IMR-90 (cell line): ENCODE results near the gene PID1. TPM values are rescaled to one million over a fixed set of nuclear protein-coding genes. Genes with fewer than 3 reads are reported as not detected.

Source experiments
- ATAC-seq: fragments of 200-7000 bp; cut with Tn5 transposase; 2 replicates; pipeline ENCODE4 v1.9.1; 2020; ENCODE audit warnings: low read depth, mild to moderate bottlenecking, moderate library complexity
- BruUV-seq: library from RNA; stranded (reverse); fragments of 400-500 nt; replicated peaks from 2 replicates; lab custom pipeline; 2021; lab: Mats Ljungman, UMichigan
- CTCF ChIA-PET: fragments of 300-600 bp; formaldehyde crosslinking; extraction: SDS; loops from one replicate; lab custom pipeline; 2021; ENCODE audit warnings: antibody characterized with exemption; lab: Yijun Ruan, JAX
- POLR2A ChIA-PET: fragments of 300-600 bp; sonication (Branson Sonifier 250); formaldehyde crosslinking; loops from one replicate; lab custom pipeline; 2022; ENCODE audit warnings: antibody characterized with exemption; ENCODE audit not compliant: unreplicated experiment; lab: Charles Lee
- DNase-seq: peaks from one replicate; pipeline ENCODE4 v3.0.0; 2013
- H2AFZ ChIP-seq: replicated peaks from 2 replicates; pipeline ENCODE3; 2013; ENCODE audit warnings: low read length, mild to moderate bottlenecking; ENCODE audit not compliant: poor library complexity
- H2AK5ac ChIP-seq: 2 replicates; pipeline ENCODE4 v1.6.1; 2013; ENCODE audit warnings: low read depth, low read length, inconsistent platforms
- H2AK9ac ChIP-seq: replicated peaks from 2 replicates; pipeline ENCODE3; 2013; ENCODE audit warnings: mild to moderate bottlenecking, low read depth, low read length, moderate library complexity; ENCODE audit not compliant: poor library complexity
- H2BK120ac ChIP-seq: 2 replicates; pipeline ENCODE4 v1.6.1; 2013; ENCODE audit warnings: low read depth, low read length, inconsistent platforms
- H2BK15ac ChIP-seq: 3 replicates; pipeline ENCODE4 v1.6.1; 2013; ENCODE audit warnings: low read depth, low read length, inconsistent platforms
- H2BK20ac ChIP-seq: 2 replicates; pipeline ENCODE4 v1.6.1; 2013; ENCODE audit warnings: low read depth, mild to moderate bottlenecking, inconsistent platforms, low read length, moderate library complexity
- H2BK5ac ChIP-seq: 2 replicates; pipeline ENCODE4 v1.6.1; 2013; ENCODE audit warnings: mild to moderate bottlenecking, low read depth, low read length, inconsistent platforms; ENCODE audit not compliant: poor library complexity, severe bottlenecking
- H3K14ac ChIP-seq: replicated peaks from 2 replicates; pipeline ENCODE4 v1.6.1; 2013; ENCODE audit warnings: low read depth, low read length, inconsistent platforms
- H3K18ac ChIP-seq: 2 replicates; pipeline ENCODE4 v1.6.1; 2013; ENCODE audit warnings: low read depth, low read length, control low read depth
- H3K23ac ChIP-seq: 2 replicates; pipeline ENCODE4 v1.6.1; 2013; ENCODE audit warnings: low read depth, low read length, inconsistent platforms
- H3K27ac ChIP-seq: 2 replicates; pipeline ENCODE4 v1.5.1; 2013; ENCODE audit warnings: mild to moderate bottlenecking, control low read depth, low read length; ENCODE audit not compliant: insufficient read depth
- H3K27me3 ChIP-seq: 2 replicates; pipeline ENCODE4 v1.6.1; 2013; ENCODE audit warnings: low read length; ENCODE audit not compliant: control insufficient read depth, insufficient read depth
- H3K36me3 ChIP-seq: 2 replicates; pipeline ENCODE4 v1.6.1; 2013; ENCODE audit warnings: low read length, mixed read lengths; ENCODE audit not compliant: control insufficient read depth, insufficient read depth
- H3K4ac ChIP-seq: 2 replicates; pipeline ENCODE4 v1.6.1; 2013; ENCODE audit warnings: low read depth, low read length, inconsistent platforms
- H3K4me1 ChIP-seq: 2 replicates; pipeline ENCODE4 v1.6.1; 2013; ENCODE audit warnings: low read length, mixed read lengths; ENCODE audit not compliant: control insufficient read depth, insufficient read depth
- H3K4me2 ChIP-seq: 2 replicates; pipeline ENCODE4 v1.6.1; 2013; ENCODE audit warnings: low read depth, mild to moderate bottlenecking, control low read depth, low read length, moderate library complexity
- H3K4me3 ChIP-seq: 2 replicates; pipeline ENCODE4 v1.5.1; 2013; ENCODE audit warnings: low read depth, mild to moderate bottlenecking, control low read depth, low read length, moderate library complexity; ENCODE audit not compliant: insufficient read depth
- H3K56ac ChIP-seq: 2 replicates; pipeline ENCODE4 v1.6.1; 2013; ENCODE audit warnings: low read length, inconsistent platforms; ENCODE audit not compliant: insufficient read depth; ENCODE audit errors: extremely low read depth
- H3K79me1 ChIP-seq, 2 experiments: 2 replicates each; pipeline ENCODE4 v1.6.1; 2013; ENCODE audit warnings: low read length in 2 of 2, inconsistent platforms in 1 of 2, low read depth in 1 of 2
- H3K9ac ChIP-seq: 2 replicates; pipeline ENCODE4 v1.6.1; 2013; ENCODE audit warnings: low read depth, low read length, control low read depth
- H3K9me1 ChIP-seq: 2 replicates; pipeline ENCODE4 v1.6.1; 2013; ENCODE audit warnings: low read length, inconsistent platforms; ENCODE audit not compliant: insufficient read depth
- H3K9me3 ChIP-seq: 2 replicates; pipeline ENCODE4 v1.6.1; 2013; ENCODE audit warnings: low read length; ENCODE audit not compliant: control insufficient read depth, insufficient read depth
- H4K20me1 ChIP-seq: 2 replicates; pipeline ENCODE4 v1.6.1; 2013; ENCODE audit warnings: low read length, inconsistent platforms; ENCODE audit not compliant: insufficient read depth
- H4K5ac ChIP-seq: 2 replicates; pipeline ENCODE4 v1.6.1; 2013; ENCODE audit warnings: mild to moderate bottlenecking, low read depth, low read length, control low read depth
- H4K8ac ChIP-seq, 2 experiments: 2 replicates each; pipeline ENCODE4 v1.6.1; 2013; ENCODE audit warnings: low read depth in 2 of 2, low read length in 2 of 2, control low read depth in 1 of 2, inconsistent platforms in 1 of 2
- H4K91ac ChIP-seq: 2 replicates; pipeline ENCODE4 v1.6.1; 2013; ENCODE audit warnings: low read depth, low read length, inconsistent platforms; ENCODE audit not compliant: insufficient read depth
- BHLHE40 ChIP-seq: fragments of 150-350 bp; IDR thresholded peaks from 2 replicates; pipeline ENCODE4 v1.6.1; 2016; ENCODE audit warnings: mild to moderate bottlenecking, low read depth, low read length
- CEBPB ChIP-seq: IDR thresholded peaks from 2 replicates; pipeline ENCODE4 v1.6.1; 2012; ENCODE audit warnings: low read depth, low read length, improper control_type of control experiment
- CHD1 ChIP-seq: IDR thresholded peaks from 2 replicates; pipeline ENCODE4 v1.6.1; 2012; ENCODE audit warnings: low read depth, low read length, improper control_type of control experiment
- CTCF ChIP-seq: conservative IDR thresholded peaks from 2 replicates; pipeline ENCODE4 v1.5.1; 2012; ENCODE audit warnings: mild to moderate bottlenecking, low read depth, low read length, improper control_type of control experiment
- FOS ChIP-seq: fragments of 150-350 bp; IDR thresholded peaks from 2 replicates; pipeline ENCODE4 v1.6.1; 2016; ENCODE audit warnings: low read depth, low read length
- MAFK ChIP-seq: IDR thresholded peaks from 2 replicates; pipeline ENCODE4 v1.6.1; 2012; ENCODE audit warnings: low read depth, low read length, improper control_type of control experiment
- MAZ ChIP-seq: IDR thresholded peaks from 2 replicates; pipeline ENCODE4 v1.6.1; 2012; ENCODE audit warnings: low read depth, mild to moderate bottlenecking, low read length, improper control_type of control experiment, moderate library complexity, borderline replicate concordance
- MXI1 ChIP-seq: IDR thresholded peaks from 2 replicates; pipeline ENCODE4 v1.6.1; 2012; ENCODE audit warnings: low read depth, mild to moderate bottlenecking, low read length, moderate library complexity, borderline replicate concordance
- NFE2L2 ChIP-seq: fragments of 150-350 bp; IDR thresholded peaks from 2 replicates; pipeline ENCODE4 v1.6.1; 2016; ENCODE audit warnings: low read depth, mild to moderate bottlenecking, low read length
- POLR2A ChIP-seq: IDR thresholded peaks from 2 replicates; pipeline ENCODE4 v1.6.1; 2012; ENCODE audit warnings: mild to moderate bottlenecking, low read depth, low read length
- RAD21 ChIP-seq: IDR thresholded peaks from 2 replicates; pipeline ENCODE4 v1.6.1; 2012; ENCODE audit warnings: low read length, improper control_type of control experiment
- RCOR1 ChIP-seq: IDR thresholded peaks from 2 replicates; pipeline ENCODE4 v1.6.1; 2012; ENCODE audit warnings: mild to moderate bottlenecking, low read length, improper control_type of control experiment; ENCODE audit not compliant: insufficient replicate concordance
- RFX5 ChIP-seq: IDR thresholded peaks from 2 replicates; pipeline ENCODE4 v1.8.0; 2012; ENCODE audit warnings: low read depth, mild to moderate bottlenecking, low read length, moderate library complexity
- WGBS, 2 experiments: methylation state at CpG; one replicate each; pipeline versions ENCODE4 v1.1.5 to v1.1.7; 2013; ENCODE audit warnings: missing lambda C conversion rate in 2 of 2; ENCODE audit not compliant: insufficient read length in 1 of 2; ENCODE audit errors: extremely low coverage in 2 of 2; 5-methylcytosine and 5-hydroxymethylcytosine counted together
- dilution Hi-C: fragments of 300-500 bp; cut with HindIII; formaldehyde crosslinking; loops from one replicate; pipeline ENCODE4 v1.14.3; 2018; ENCODE audit warnings: low sequenced_read_pairs; ENCODE audit not compliant: unreplicated experiment
- in situ Hi-C: fragments of 300-500 bp; cut with MboI; formaldehyde crosslinking; loops from 3 replicates; pipeline ENCODE4 v1.14.3; 2019; ENCODE audit warnings: low sequenced_read_pairs, inconsistent platforms, mixed read lengths
- intact Hi-C: fragments of 100-400 bp; cut with micrococcal nuclease; formaldehyde crosslinking; loops from 2 replicates; pipeline ENCODE4 v1.10.0; 2022
- polyA plus RNA-seq, 3 experiments: library from polyadenylated mRNA; depleted of rRNA; stranded (reverse); fragments of >200 nt; gene quantifications; 2 replicates each; pipeline ENCODE4 v1.2.3, GENCODE V29; 2012; ENCODE audit warnings: low replicate concordance in 1 of 3
- total RNA-seq: library from RNA; depleted of rRNA; stranded (reverse); fragments of >200 nt; gene quantifications from 2 replicates; pipeline ENCODE4 v1.2.3, GENCODE V29; 2012

Gene PID1
- total and polyA plus RNA-seq, 2 of the 4 experiments (the other 2 are of a cell fraction), result 0.90 to 1.9 TPM

DNA sequence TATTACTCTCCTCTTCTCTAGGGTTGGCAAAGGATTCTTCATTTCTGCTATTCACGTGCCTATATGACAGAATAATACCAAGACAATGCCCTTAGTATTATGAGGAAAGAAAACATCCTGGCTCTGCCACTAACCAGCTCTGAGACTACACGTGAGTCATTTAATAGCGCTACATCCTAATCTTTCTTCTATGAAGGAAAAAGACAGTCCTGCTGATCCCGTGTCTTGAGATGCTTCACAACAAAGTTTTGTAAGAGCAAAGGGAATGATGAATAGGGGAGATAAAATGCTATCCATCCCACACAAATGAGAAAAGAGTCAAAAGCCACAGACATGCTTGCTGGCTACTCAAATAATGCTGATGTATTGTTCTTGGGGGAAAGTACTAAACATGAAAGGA lies 152.8 kb downstream of the PID1 start:
- H3K56ac ChIP-seq, result no peak overlapping the region
- H3K9me3 ChIP-seq, result peaks cover 5% of the 10 kb centered on the region; the same call in 1 of the 2 replicates
- TF ChIP-seq MAZ, result no peak
- TF ChIP-seq CHD1, result no peak
- TF ChIP-seq RAD21, result no peak
- no peak for TF ChIP-seq CTCF
- no peak for TF ChIP-seq CEBPB
- TF ChIP-seq MAFK, result no peak
- no peak for TF ChIP-seq RFX5
- no peak for TF ChIP-seq FOS
- no peak for TF ChIP-seq BHLHE40
- TF ChIP-seq MXI1, result no peak
- TF ChIP-seq RCOR1, result no peak
- TF ChIP-seq POLR2A, result no peak
- no peak for TF ChIP-seq NFE2L2
- in situ Hi-C loops, result no loop called here
- no peak overlapping the region for H4K8ac ChIP-seq
- H3K14ac ChIP-seq, result no peak overlapping the region
- H3K36me3 ChIP-seq, result no peaks in the 10 kb centered on the region
- H2BK20ac ChIP-seq, result no peak overlapping the region
- H3K9me1 ChIP-seq, result no peaks in the 10 kb centered on the region
- ChIA-PET POLR2A (no interaction called here), CTCF (no interaction called here)
- no peak overlapping the region for H2BK5ac ChIP-seq
- DNase-seq (no peak), ATAC-seq (no peak)
- no TSS peak for BruUV-seq
- no peak overlapping the region for H3K4ac ChIP-seq
- no peak overlapping the region for H3K4me3 ChIP-seq
- no peak overlapping the region for H2BK15ac ChIP-seq
- H2AFZ ChIP-seq, result no peak overlapping the region
- dilution Hi-C loops, result no loop called here
- H3K18ac ChIP-seq, result no peak overlapping the region
- no peak overlapping the region for H3K9ac ChIP-seq
- no peak overlapping the region for H3K27ac ChIP-seq
- intact Hi-C loops, result no loop called here
- H4K5ac ChIP-seq, result no peak overlapping the region
- H2BK120ac ChIP-seq, result no peak overlapping the region
- no peak overlapping the region for H3K23ac ChIP-seq
- H3K4me1 ChIP-seq, result no peaks in the 10 kb centered on the region
- H2AK5ac ChIP-seq, result no peak overlapping the region
- no peak overlapping the region for H2AK9ac ChIP-seq
- H3K4me2 ChIP-seq, result no peak overlapping the region
- H4K20me1 ChIP-seq, result no peaks in the 10 kb centered on the region
- WGBS, 2 experiments, result no CpG with 5 or more reads among the region's 4 CpGs
- no peaks in the 10 kb centered on the region for H3K27me3 ChIP-seq
- H4K91ac ChIP-seq, result no peak overlapping the region
- no peaks in the 10 kb centered on the region for H3K79me1 ChIP-seq
